Neural progenitor cell (in vitro differentiated cells): ENCODE data around the gene CNTRL. TPM values are rescaled to one million over a fixed set of nuclear protein-coding genes. Genes with fewer than 3 reads are reported as not detected.
A peak's percentile ranks its signal among the peaks of the same experiment; 100 is the strongest.

Experiments
- DNase-seq: peaks from one replicate; pipeline ENCODE4 v3.0.0-alpha.2; 2016; ENCODE audit warnings: low spot score
- H2AFZ ChIP-seq: fragments of 200-600 bp; sonication (generic); replicated peaks from 2 replicates; pipeline ENCODE4 v1.6.1; 2016; ENCODE audit warnings: antibody characterized with exemption
- H3F3A ChIP-seq: fragments of 200-600 bp; sonication (generic); 2 replicates; pipeline ENCODE4 v1.6.1; 2016; ENCODE audit warnings: antibody characterized with exemption, low read depth
- H3K27ac ChIP-seq: fragments of 200-600 bp; sonication (generic); 2 replicates; pipeline ENCODE4 v1.5.1; 2016; ENCODE audit warnings: mild to moderate bottlenecking
- H3K27me3 ChIP-seq: fragments of 200-600 bp; sonication (generic); 2 replicates; pipeline ENCODE4 v1.6.1; 2016; ENCODE audit warnings: mild to moderate bottlenecking, moderate library complexity
- H3K36me3 ChIP-seq: fragments of 200-600 bp; sonication (generic); 2 replicates; pipeline ENCODE4 v1.5.1; 2016
- H3K4me1 ChIP-seq: fragments of 200-600 bp; sonication (generic); 2 replicates; pipeline ENCODE4 v1.6.1; 2016; ENCODE audit warnings: mixed run types
- H3K4me2 ChIP-seq: fragments of 200-600 bp; sonication (generic); 2 replicates; pipeline ENCODE4 v1.6.1; 2016
- H3K4me3 ChIP-seq: fragments of 200-600 bp; sonication (generic); 2 replicates; pipeline ENCODE4 v1.5.1; 2016
- H3K79me2 ChIP-seq: fragments of 200-600 bp; sonication (generic); 2 replicates; pipeline ENCODE4 v1.6.1; 2016; ENCODE audit warnings: low read depth
- H3K9ac ChIP-seq: fragments of 200-600 bp; sonication (generic); 2 replicates; pipeline ENCODE4 v1.6.1; 2016
- H3K9me3 ChIP-seq: fragments of 200-600 bp; sonication (generic); 2 replicates; pipeline ENCODE4 v1.5.1; 2016; ENCODE audit warnings: low read depth
- H4K20me1 ChIP-seq: fragments of 200-600 bp; sonication (generic); 2 replicates; pipeline ENCODE4 v1.6.1; 2016; ENCODE audit warnings: low read depth
- H3K27ac Mint-ChIP-seq: 3 replicates; pipeline ENCODE4 v1.8.0; 2021; ENCODE audit warnings: mixed read lengths
- H3K27me3 Mint-ChIP-seq: 2 replicates; pipeline ENCODE4 v1.8.0; 2022; ENCODE audit warnings: low read depth, mild to moderate bottlenecking, inconsistent platforms, moderate library complexity, mixed read lengths; ENCODE audit not compliant: insufficient read depth
- H3K36me3 Mint-ChIP-seq: 3 replicates; pipeline ENCODE4 v1.8.0; 2021; ENCODE audit warnings: mixed read lengths
- H3K4me1 Mint-ChIP-seq: 3 replicates; pipeline ENCODE4 v1.8.0; 2021; ENCODE audit warnings: mixed read lengths
- H3K4me3 Mint-ChIP-seq: 3 replicates; pipeline ENCODE4 v1.8.0; 2021; ENCODE audit warnings: mild to moderate bottlenecking, moderate library complexity, mixed read lengths
- H3K9me3 Mint-ChIP-seq: 3 replicates; pipeline ENCODE4 v1.8.0; 2020; ENCODE audit warnings: mixed read lengths
- EZH2 ChIP-seq: fragments of 200-600 bp; sonication (generic); IDR thresholded peaks from 2 replicates; pipeline ENCODE4 v1.6.1; 2017; ENCODE audit warnings: antibody characterized with exemption, mild to moderate bottlenecking, moderate library complexity
- EZH2phosphoT487 ChIP-seq: fragments of 200-600 bp; sonication (generic); IDR thresholded peaks from 2 replicates; pipeline ENCODE4 v1.6.1; 2017; ENCODE audit warnings: antibody characterized with exemption
- total RNA-seq: library from RNA; depleted of rRNA; stranded (reverse); fragments of >200 nt; gene quantifications from 2 replicates; pipeline ENCODE4 v1.2.3, GENCODE V29; 2015; ENCODE audit warnings: low replicate concordance
- TF ChIP-seq, protein P1 (sequence below): fragments of 200-600 bp; sonication (generic); IDR thresholded peaks from 2 replicates; pipeline ENCODE4 v1.5.1; 2017; ENCODE audit warnings: antibody characterized with exemption, mild to moderate bottlenecking

The CNTRL gene
- total RNA-seq, 1 donor from 2014 or later = 45.4 TPM

- peak overlapping the region; percentile 43 for H3K4me3 ChIP-seq
- H2AFZ ChIP-seq = peak overlapping the region; percentile 44
- H3K4me1 ChIP-seq = peaks cover 14% of the 10 kb centered on the region
- TF ChIP-seq EZH2phosphoT487 = no peak
- TF ChIP-seq, protein P1, sequence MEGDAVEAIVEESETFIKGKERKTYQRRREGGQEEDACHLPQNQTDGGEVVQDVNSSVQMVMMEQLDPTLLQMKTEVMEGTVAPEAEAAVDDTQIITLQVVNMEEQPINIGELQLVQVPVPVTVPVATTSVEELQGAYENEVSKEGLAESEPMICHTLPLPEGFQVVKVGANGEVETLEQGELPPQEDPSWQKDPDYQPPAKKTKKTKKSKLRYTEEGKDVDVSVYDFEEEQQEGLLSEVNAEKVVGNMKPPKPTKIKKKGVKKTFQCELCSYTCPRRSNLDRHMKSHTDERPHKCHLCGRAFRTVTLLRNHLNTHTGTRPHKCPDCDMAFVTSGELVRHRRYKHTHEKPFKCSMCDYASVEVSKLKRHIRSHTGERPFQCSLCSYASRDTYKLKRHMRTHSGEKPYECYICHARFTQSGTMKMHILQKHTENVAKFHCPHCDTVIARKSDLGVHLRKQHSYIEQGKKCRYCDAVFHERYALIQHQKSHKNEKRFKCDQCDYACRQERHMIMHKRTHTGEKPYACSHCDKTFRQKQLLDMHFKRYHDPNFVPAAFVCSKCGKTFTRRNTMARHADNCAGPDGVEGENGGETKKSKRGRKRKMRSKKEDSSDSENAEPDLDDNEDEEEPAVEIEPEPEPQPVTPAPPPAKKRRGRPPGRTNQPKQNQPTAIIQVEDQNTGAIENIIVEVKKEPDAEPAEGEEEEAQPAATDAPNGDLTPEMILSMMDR = peak; percentile 24
- H3K9me3 ChIP-seq = no peaks in the 10 kb centered on the region
- H3F3A ChIP-seq = no peaks in the 10 kb centered on the region
- H3K27me3 Mint-ChIP-seq = no peaks in the 10 kb centered on the region
- DNase-seq = peak; percentile 94
- no peak overlapping the region for H3K9ac ChIP-seq
- no peaks in the 10 kb centered on the region for H4K20me1 ChIP-seq
- H3K4me3 Mint-ChIP-seq = peak overlapping the region; percentile 85
- no peak overlapping the region for H3K27ac ChIP-seq
- peak overlapping the region; percentile 80 for H3K4me2 ChIP-seq
- H3K36me3 Mint-ChIP-seq = peaks cover 3% of the 10 kb centered on the region
- H3K4me1 Mint-ChIP-seq = peaks cover 22% of the 10 kb centered on the region
- H3K36me3 ChIP-seq = peaks cover 4% of the 10 kb centered on the region
- H3K9me3 Mint-ChIP-seq = no peaks in the 10 kb centered on the region
- peak overlapping the region; percentile 80 for H3K27ac Mint-ChIP-seq
- no peaks in the 10 kb centered on the region for H3K79me2 ChIP-seq
- no peaks in the 10 kb centered on the region for H3K27me3 ChIP-seq
Observed at GRCh38 chr9:121121582-121122087, 46.9 kb downstream of the CNTRL start.

GRCh38 chr9:121122246-121123032, 47.7 kb downstream of the CNTRL start:
- Histone ChIP-seq H3K27me3 (no peaks in the 10 kb centered on the region), H3K4me2 (peak overlapping the region; percentile 80), H3K27ac (no peak overlapping the region), H3F3A (no peaks in the 10 kb centered on the region), H3K4me1 (peaks cover 14% of the 10 kb centered on the region), H3K9me3 (no peaks in the 10 kb centered on the region), H3K4me3 (peak overlapping the region; percentile 43), H3K79me2 (no peaks in the 10 kb centered on the region), H2AFZ (no peak overlapping the region), H3K36me3 (peaks cover 9% of the 10 kb centered on the region), H4K20me1 (no peaks in the 10 kb centered on the region), H3K9ac (no peak overlapping the region)
- no peaks in the 10 kb centered on the region for H3K9me3 Mint-ChIP-seq
- no peaks in the 10 kb centered on the region for H3K27me3 Mint-ChIP-seq
- no peak for DNase-seq
- peaks cover 6% of the 10 kb centered on the region for H3K36me3 Mint-ChIP-seq
- TF ChIP-seq, protein P1 = no peak
- TF ChIP-seq EZH2phosphoT487 = no peak
- peaks cover 22% of the 10 kb centered on the region for H3K4me1 Mint-ChIP-seq
- no peak overlapping the region for H3K27ac Mint-ChIP-seq
- peak overlapping the region; percentile 85 for H3K4me3 Mint-ChIP-seq

- Histone ChIP-seq H3F3A (no peaks in the 10 kb centered on the region), H3K9me3 (no peaks in the 10 kb centered on the region), H3K36me3 (peaks cover 9% of the 10 kb centered on the region), H3K27ac (no peak overlapping the region), H3K27me3 (no peaks in the 10 kb centered on the region), H3K4me3 (no peak overlapping the region), H3K4me2 (no peak overlapping the region), H2AFZ (no peak overlapping the region), H3K79me2 (no peaks in the 10 kb centered on the region), H3K4me1 (peaks cover 14% of the 10 kb centered on the region), H4K20me1 (no peaks in the 10 kb centered on the region), H3K9ac (no peak overlapping the region)
- DNase-seq = no peak
- Mint-ChIP-seq H3K4me1 (peaks cover 22% of the 10 kb centered on the region), H3K9me3 (peaks cover 8% of the 10 kb centered on the region), H3K27ac (no peak overlapping the region), H3K4me3 (no peak overlapping the region), H3K27me3 (no peaks in the 10 kb centered on the region), H3K36me3 (peaks cover 14% of the 10 kb centered on the region)
- TF ChIP-seq, protein P1 = no peak
- TF ChIP-seq EZH2phosphoT487 (no peak), EZH2 (no peak)
Observed at GRCh38 chr9:121123816-121124535, 49.2 kb downstream of the CNTRL start.
